Calu3 (cell line): ENCODE data around the gene CTSK. TPM values are rescaled to one million over a fixed set of nuclear protein-coding genes. Genes with fewer than 3 reads are reported as not detected.

ENCODE experiments used
- BruUV-seq: library from RNA; stranded (reverse); fragments of 400-500 nt; replicated peaks from 2 replicates; lab custom pipeline; 2021; lab: Mats Ljungman, UMichigan
- CTCF ChIA-PET: fragments of 300-600 bp; sonication (Branson Sonifier 250); formaldehyde crosslinking; loops from one replicate; lab custom pipeline; 2022; ENCODE audit warnings: antibody characterized with exemption; lab: Charles Lee
- DNase-seq: peaks from one replicate; pipeline ENCODE4 v3.0.0; 2022
- H3K27ac Mint-ChIP-seq: one replicate; pipeline ENCODE4 v1.8.0; 2022; ENCODE audit warnings: mixed read lengths; ENCODE audit not compliant: unreplicated experiment
- H3K27me3 Mint-ChIP-seq: one replicate; pipeline ENCODE4 v1.8.0; 2022; ENCODE audit warnings: mixed read lengths; ENCODE audit not compliant: unreplicated experiment
- H3K36me3 Mint-ChIP-seq: one replicate; pipeline ENCODE4 v1.8.0; 2022; ENCODE audit warnings: mild to moderate bottlenecking, moderate library complexity, mixed read lengths; ENCODE audit not compliant: insufficient read depth, unreplicated experiment
- H3K4me1 Mint-ChIP-seq: one replicate; pipeline ENCODE4 v1.8.0; 2022; ENCODE audit warnings: mild to moderate bottlenecking, low read depth, mixed read lengths; ENCODE audit not compliant: unreplicated experiment
- H3K4me3 Mint-ChIP-seq: one replicate; pipeline ENCODE4 v1.8.0; 2022; ENCODE audit warnings: mild to moderate bottlenecking, low read depth, moderate library complexity, mixed read lengths; ENCODE audit not compliant: unreplicated experiment
- H3K9me3 Mint-ChIP-seq: one replicate; pipeline ENCODE4 v1.8.0; 2022; ENCODE audit warnings: low read depth, mixed read lengths; ENCODE audit not compliant: unreplicated experiment
- intact Hi-C: fragments of 100-400 bp; cut with micrococcal nuclease; formaldehyde crosslinking; loops from one replicate; pipeline ENCODE4 v1.10.0; 2022; ENCODE audit not compliant: unreplicated experiment
- total RNA-seq: library from RNA; stranded (reverse); gene quantifications from 2 replicates; pipeline ENCODE4 v1.2.3, GENCODE V29; 2022
- TF ChIP-seq, protein P1 (sequence below): fragments of 200-600 bp; IDR thresholded peaks from one replicate; pipeline ENCODE4 v1.8.0; 2022; ENCODE audit warnings: antibody characterized with exemption; ENCODE audit not compliant: unreplicated experiment

Gene CTSK
- total RNA-seq, 1 experiment from 2014 or later: 5.5 TPM

DNA sequence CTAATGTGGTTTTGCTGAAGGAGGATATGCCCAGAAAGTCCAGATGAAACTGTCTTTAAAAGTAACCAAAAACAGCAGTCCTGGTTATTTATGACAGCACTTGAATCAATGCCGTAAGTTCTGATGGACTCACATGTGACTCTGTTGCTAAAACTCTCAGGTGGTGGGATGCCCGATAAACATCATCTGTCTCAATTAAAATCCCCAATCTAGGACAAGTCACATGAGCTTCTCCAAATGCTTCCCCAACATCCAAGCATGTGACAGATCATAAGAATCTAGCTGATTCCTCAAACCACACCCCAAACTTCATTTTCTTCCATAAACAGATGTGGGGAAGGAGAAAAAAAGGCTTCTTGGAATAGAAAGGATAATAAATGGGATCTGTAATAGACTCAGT lies 786 bp upstream of the CTSK start:
- intact Hi-C loops: no loop called here
- TF ChIP-seq, protein P1, sequence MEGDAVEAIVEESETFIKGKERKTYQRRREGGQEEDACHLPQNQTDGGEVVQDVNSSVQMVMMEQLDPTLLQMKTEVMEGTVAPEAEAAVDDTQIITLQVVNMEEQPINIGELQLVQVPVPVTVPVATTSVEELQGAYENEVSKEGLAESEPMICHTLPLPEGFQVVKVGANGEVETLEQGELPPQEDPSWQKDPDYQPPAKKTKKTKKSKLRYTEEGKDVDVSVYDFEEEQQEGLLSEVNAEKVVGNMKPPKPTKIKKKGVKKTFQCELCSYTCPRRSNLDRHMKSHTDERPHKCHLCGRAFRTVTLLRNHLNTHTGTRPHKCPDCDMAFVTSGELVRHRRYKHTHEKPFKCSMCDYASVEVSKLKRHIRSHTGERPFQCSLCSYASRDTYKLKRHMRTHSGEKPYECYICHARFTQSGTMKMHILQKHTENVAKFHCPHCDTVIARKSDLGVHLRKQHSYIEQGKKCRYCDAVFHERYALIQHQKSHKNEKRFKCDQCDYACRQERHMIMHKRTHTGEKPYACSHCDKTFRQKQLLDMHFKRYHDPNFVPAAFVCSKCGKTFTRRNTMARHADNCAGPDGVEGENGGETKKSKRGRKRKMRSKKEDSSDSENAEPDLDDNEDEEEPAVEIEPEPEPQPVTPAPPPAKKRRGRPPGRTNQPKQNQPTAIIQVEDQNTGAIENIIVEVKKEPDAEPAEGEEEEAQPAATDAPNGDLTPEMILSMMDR: no peak
- DNase-seq: no peak
- H3K4me1 Mint-ChIP-seq: no peaks in the 10 kb centered on the region
- CTCF ChIA-PET: no interaction called here
- no peaks in the 10 kb centered on the region for H3K36me3 Mint-ChIP-seq
- H3K27me3 Mint-ChIP-seq: no peaks in the 10 kb centered on the region
- H3K9me3 Mint-ChIP-seq: no peaks in the 10 kb centered on the region
- H3K27ac Mint-ChIP-seq: no peak overlapping the region
- BruUV-seq: no TSS peak
- no peak overlapping the region for H3K4me3 Mint-ChIP-seq

DNA sequence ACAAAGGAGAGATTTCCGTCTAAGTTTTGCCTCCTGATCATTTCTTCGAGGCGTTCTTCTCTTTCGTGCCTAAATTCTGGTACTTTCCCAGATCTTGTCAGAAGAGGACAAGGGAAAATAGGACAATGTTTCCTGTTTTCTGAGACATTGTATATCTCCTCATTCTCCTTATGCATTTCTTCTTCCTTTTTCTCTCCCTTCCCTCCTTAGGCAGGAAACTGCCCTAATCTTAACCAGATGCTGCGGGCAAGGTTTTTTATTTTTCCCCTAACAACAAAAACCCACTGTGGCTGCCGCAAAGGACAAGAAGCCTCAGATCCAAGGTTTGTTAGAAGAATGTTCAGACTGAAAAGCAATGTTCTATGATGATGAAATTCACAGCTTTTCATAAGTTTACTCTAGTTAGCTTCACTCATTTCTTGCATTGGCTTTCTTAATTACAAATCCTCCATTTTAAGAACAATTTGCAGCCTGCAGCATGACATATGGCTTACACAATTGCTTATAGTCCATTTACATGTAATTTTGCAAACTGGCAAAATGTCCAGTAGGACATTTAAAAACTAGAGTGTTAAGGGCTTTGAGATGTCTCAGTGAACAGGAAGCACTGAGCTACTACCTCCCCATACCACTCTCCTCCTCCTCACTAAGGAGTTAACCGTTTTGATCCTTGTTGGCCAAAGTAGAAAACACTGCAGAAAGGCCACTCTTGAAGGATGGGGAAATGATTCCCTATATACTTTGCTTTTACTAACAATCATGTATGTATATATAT lies 624 bp downstream of the CTSK start:
- no peaks in the 10 kb centered on the region for H3K4me1 Mint-ChIP-seq
- CTCF ChIA-PET: no interaction called here
- no peak overlapping the region for H3K4me3 Mint-ChIP-seq

DNA sequence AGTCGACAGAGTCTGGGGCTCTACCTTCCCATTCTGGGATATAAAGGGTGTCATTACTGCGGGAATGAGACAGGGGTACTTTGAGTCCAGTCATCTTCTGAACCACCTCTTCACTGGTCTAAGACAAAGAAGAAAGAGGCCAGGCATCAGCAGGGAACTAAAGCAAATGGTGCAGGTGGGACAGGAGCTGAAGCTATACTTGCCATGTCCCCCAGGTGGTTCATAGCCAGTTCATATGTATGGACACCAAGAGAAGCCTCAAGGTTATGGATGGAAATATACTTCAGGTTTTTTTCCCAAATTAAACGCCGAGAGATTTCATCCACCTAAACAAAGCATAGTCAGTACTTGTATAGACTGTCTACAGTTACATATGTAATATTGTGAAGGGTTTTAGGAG lies 2.2 kb downstream of the CTSK start:
- no TSS peak for BruUV-seq
- H3K36me3 Mint-ChIP-seq: no peaks in the 10 kb centered on the region
- CTCF ChIA-PET: no interaction called here
- TF ChIP-seq, protein P1: no peak
- no peaks in the 10 kb centered on the region for H3K27me3 Mint-ChIP-seq
- intact Hi-C loops: no loop called here
- no peak overlapping the region for H3K27ac Mint-ChIP-seq
- H3K9me3 Mint-ChIP-seq: no peaks in the 10 kb centered on the region
- DNase-seq: no peak
- no peaks in the 10 kb centered on the region for H3K4me1 Mint-ChIP-seq
- no peak overlapping the region for H3K4me3 Mint-ChIP-seq

More for the DNA sequence above, 624 bp downstream of the CTSK start:
- TF ChIP-seq, protein P1: no peak
- BruUV-seq: no TSS peak
- intact Hi-C loops: no loop called here
- Mint-ChIP-seq H3K27me3 (no peaks in the 10 kb centered on the region), H3K9me3 (no peaks in the 10 kb centered on the region), H3K27ac (no peak overlapping the region), H3K36me3 (no peaks in the 10 kb centered on the region)
- DNase-seq: no peak

DNA sequence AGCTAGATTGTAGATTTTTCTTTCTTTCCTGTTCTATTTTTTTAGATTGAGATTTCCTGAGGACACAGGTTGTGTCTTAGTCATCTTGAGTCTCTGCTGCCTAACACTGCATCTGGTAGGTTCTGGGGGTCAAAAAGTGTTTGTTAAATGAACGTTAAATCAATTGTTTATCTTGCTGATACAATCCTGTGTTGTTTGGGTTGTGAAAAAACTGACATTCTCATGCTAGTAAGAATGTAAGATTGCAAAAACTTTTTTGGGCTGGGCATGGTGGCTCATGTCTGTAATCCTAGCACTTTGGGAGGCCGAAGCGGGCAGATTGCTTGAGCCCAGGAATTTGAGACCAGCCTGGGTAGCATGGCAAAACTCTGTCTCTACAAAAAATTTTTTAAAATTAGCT lies 3.4 kb downstream of the CTSK start:
- intact Hi-C loops: no loop called here
- no TSS peak for BruUV-seq
- TF ChIP-seq, protein P1: no peak
- CTCF ChIA-PET: interaction anchor here (0.5 to 0.7 kb wide), 2 partner anchors 221 to 266 kb away, joined by 3 read pairs; no protein-coding TSS in a partner anchor
- H3K9me3 Mint-ChIP-seq: no peaks in the 10 kb centered on the region
- DNase-seq: no peak
- H3K27me3 Mint-ChIP-seq: no peaks in the 10 kb centered on the region
- H3K4me3 Mint-ChIP-seq: no peak overlapping the region
- no peak overlapping the region for H3K27ac Mint-ChIP-seq
- no peaks in the 10 kb centered on the region for H3K36me3 Mint-ChIP-seq
- no peaks in the 10 kb centered on the region for H3K4me1 Mint-ChIP-seq
